HepG2 (cell line): ENCODE measurements around the gene LTB4R. TPM values are rescaled to one million over a fixed set of nuclear protein-coding genes. Genes with fewer than 3 reads are reported as not detected.

ENCODE experiments used
- DNMT1 ChIP-seq: sonication (generic); formaldehyde crosslinking; IDR thresholded peaks from 2 replicates; pipeline ENCODE4 v1.5.1; 2020; ENCODE audit warnings: mild to moderate bottlenecking, missing genetic modification reagents
- GTF2F1 ChIP-seq: fragments of 150-350 bp; IDR thresholded peaks from 2 replicates; pipeline ENCODE4 v1.6.1; 2014; ENCODE audit warnings: low read length
- HDAC2 ChIP-seq: sonication (generic); formaldehyde crosslinking; IDR thresholded peaks from 2 replicates; pipeline ENCODE4 v1.4.0; 2020; ENCODE audit warnings: missing genetic modification reagents
- HNRNPLL ChIP-seq: fragments of 200-400 bp; formaldehyde crosslinking; IDR thresholded peaks from 2 replicates; pipeline ENCODE4 v1.6.1; 2017; ENCODE audit warnings: mild to moderate bottlenecking, low read depth, low read length; ENCODE audit not compliant: poor library complexity, severe bottlenecking
- MTF2 ChIP-seq: sonication (generic); formaldehyde crosslinking; IDR thresholded peaks from 2 replicates; pipeline ENCODE4 v1.5.0; 2020; ENCODE audit warnings: missing genetic modification reagents, borderline replicate concordance
- NAIF1 ChIP-seq: sonication (generic); formaldehyde crosslinking; IDR thresholded peaks from 2 replicates; pipeline ENCODE4 v1.5.0; 2020; ENCODE audit warnings: mild to moderate bottlenecking, missing genetic modification reagents, borderline replicate concordance
- RAD21 ChIP-seq: fragments of 450-650 bp; formaldehyde crosslinking; IDR thresholded peaks from 2 replicates; pipeline ENCODE4 v1.5.0; 2020; ENCODE audit warnings: mild to moderate bottlenecking
- RFX1 ChIP-seq: fragments of 450-650 bp; IDR thresholded peaks from 2 replicates; pipeline ENCODE4 v1.6.1; 2017
- SALL2 ChIP-seq: sonication (generic); formaldehyde crosslinking; IDR thresholded peaks from 2 replicates; pipeline ENCODE4 v1.8.1; 2023; ENCODE audit warnings: mild to moderate bottlenecking, missing genetic modification reagents, inconsistent platforms
- SKI ChIP-seq: fragments of 450-650 bp; IDR thresholded peaks from one replicate; pipeline ENCODE4 v1.6.1; 2018; ENCODE audit warnings: mild to moderate bottlenecking; ENCODE audit not compliant: partially characterized antibody
- TGIF2 ChIP-seq: IDR thresholded peaks from 2 replicates; pipeline ENCODE4 v1.6.1; 2016; ENCODE audit warnings: control low read depth, missing compliant biosample characterization
- ZBTB20 ChIP-seq: sonication (generic); formaldehyde crosslinking; IDR thresholded peaks from 2 replicates; pipeline ENCODE4 v1.8.1; 2023; ENCODE audit warnings: missing genetic modification reagents, low read depth, mild to moderate bottlenecking, borderline replicate concordance
- ZBTB25 ChIP-seq: IDR thresholded peaks from 2 replicates; pipeline ENCODE4 v1.6.1; 2018; ENCODE audit warnings: missing genetic modification reagents
- ZBTB49 ChIP-seq: sonication (generic); formaldehyde crosslinking; IDR thresholded peaks from 2 replicates; pipeline ENCODE4 v1.4.0; 2020; ENCODE audit warnings: missing genetic modification reagents, borderline replicate concordance
- ZNF30 ChIP-seq: sonication (generic); formaldehyde crosslinking; IDR thresholded peaks from 2 replicates; pipeline ENCODE4 v1.5.0; 2020; ENCODE audit warnings: mild to moderate bottlenecking, missing genetic modification reagents
- ZNF414 ChIP-seq: sonication (generic); formaldehyde crosslinking; IDR thresholded peaks from 2 replicates; pipeline ENCODE4 v1.5.0; 2020; ENCODE audit warnings: missing genetic modification reagents
- ZNF530 ChIP-seq: sonication (generic); formaldehyde crosslinking; IDR thresholded peaks from 2 replicates; pipeline ENCODE4 v1.5.0; 2020; ENCODE audit warnings: low read depth, mild to moderate bottlenecking, missing genetic modification reagents
- ZNF572 ChIP-seq: sonication (generic); formaldehyde crosslinking; IDR thresholded peaks from 2 replicates; pipeline ENCODE4 v1.5.1; 2020; ENCODE audit warnings: mild to moderate bottlenecking, missing genetic modification reagents
- ZNF768 ChIP-seq: sonication (generic); formaldehyde crosslinking; IDR thresholded peaks from 2 replicates; pipeline ENCODE4 v1.4.0; 2020; ENCODE audit warnings: missing genetic modification reagents
- ZNF792 ChIP-seq: IDR thresholded peaks from 2 replicates; pipeline ENCODE4 v1.6.1; 2016
- polyA plus RNA-seq, 8 experiments: library from polyadenylated mRNA; depleted of rRNA in 3 of 8; stranded (reverse) in 7 of 8; unstranded in 1 of 8; fragments of >200 nt; fragmentation: Illumina TruSeq in 4 of 8; extraction: Trizol in 4 of 8; gene quantifications; 2 replicates each; pipeline versions ENCODE4 v1.2.1 to v1.2.3, GENCODE V29; 2011 to 2016; ENCODE audit warnings: low read depth in 4 of 8, missing spikeins in 1 of 8, mixed read lengths in 1 of 8; ENCODE audit not compliant: insufficient read depth in 1 of 8
- total RNA-seq, 5 experiments: library from RNA; depleted of rRNA; stranded (reverse); fragments of >200 nt; fragmentation: Illumina TruSeq; extraction: Trizol; gene quantifications; 2 replicates each; pipeline ENCODE4 v1.2.3, GENCODE V29; 2016; ENCODE audit warnings: low read depth in 1 of 5
- TF ChIP-seq, protein P1 (sequence below): sonication (generic); formaldehyde crosslinking; IDR thresholded peaks from 2 replicates; pipeline ENCODE4 v1.4.0; 2020; ENCODE audit warnings: mild to moderate bottlenecking, missing genetic modification reagents

LTB4R gene
- total and polyA plus RNA-seq, 2 of the 13 experiments (the other 11 are each of a cell fraction or from before 2014, with no cell fraction given): 3.2 to 8.2 TPM

DNA sequence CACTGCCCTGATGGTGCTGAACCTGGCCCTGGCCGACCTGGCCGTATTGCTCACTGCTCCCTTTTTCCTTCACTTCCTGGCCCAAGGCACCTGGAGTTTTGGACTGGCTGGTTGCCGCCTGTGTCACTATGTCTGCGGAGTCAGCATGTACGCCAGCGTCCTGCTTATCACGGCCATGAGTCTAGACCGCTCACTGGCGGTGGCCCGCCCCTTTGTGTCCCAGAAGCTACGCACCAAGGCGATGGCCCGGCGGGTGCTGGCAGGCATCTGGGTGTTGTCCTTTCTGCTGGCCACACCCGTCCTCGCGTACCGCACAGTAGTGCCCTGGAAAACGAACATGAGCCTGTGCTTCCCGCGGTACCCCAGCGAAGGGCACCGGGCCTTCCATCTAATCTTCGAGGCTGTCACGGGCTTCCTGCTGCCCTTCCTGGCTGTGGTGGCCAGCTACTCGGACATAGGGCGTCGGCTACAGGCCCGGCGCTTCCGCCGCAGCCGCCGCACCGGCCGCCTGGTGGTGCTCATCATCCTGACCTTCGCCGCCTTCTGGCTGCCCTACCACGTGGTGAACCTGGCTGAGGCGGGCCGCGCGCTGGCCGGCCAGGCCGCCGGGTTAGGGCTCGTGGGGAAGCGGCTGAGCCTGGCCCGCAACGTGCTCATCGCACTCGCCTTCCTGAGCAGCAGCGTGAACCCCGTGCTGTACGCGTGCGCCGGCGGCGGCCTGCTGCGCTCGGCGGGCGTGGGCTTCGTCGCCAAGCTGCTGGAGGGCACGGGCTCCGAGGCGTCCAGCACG lies 4.7 kb downstream of the LTB4R start (continued):
- TF ChIP-seq RFX1: no peak
- TF ChIP-seq SALL2 (CRISPR knock-in tag): peak; percentile 89
- TF ChIP-seq HNRNPLL: peak; percentile 92
- peak; percentile 86; the same call in 1 of the 2 replicates for TF ChIP-seq ZNF768
- peak; percentile 41; the same call in 1 of the 2 replicates for TF ChIP-seq ZBTB49 (CRISPR knock-in tag)
- no peak for TF ChIP-seq GTF2F1
- TF ChIP-seq ZNF572 (CRISPR knock-in tag): peak; percentile 80; the same call in 1 of the 2 replicates
- peak; percentile 60; the same call in 1 of the 2 replicates for TF ChIP-seq ZBTB20
- peak; percentile 99 for TF ChIP-seq ZNF792
- no peak for TF ChIP-seq MTF2 (CRISPR knock-in tag)
- TF ChIP-seq DNMT1 (CRISPR knock-in tag): peak; percentile 74
- peak; percentile 72 for TF ChIP-seq RAD21 (CRISPR knock-in tag)
- peak; percentile 75 for TF ChIP-seq HDAC2 (CRISPR knock-in tag)
- peak; percentile 52 for TF ChIP-seq SKI
- no peak for TF ChIP-seq NAIF1
- TF ChIP-seq, protein P1, sequence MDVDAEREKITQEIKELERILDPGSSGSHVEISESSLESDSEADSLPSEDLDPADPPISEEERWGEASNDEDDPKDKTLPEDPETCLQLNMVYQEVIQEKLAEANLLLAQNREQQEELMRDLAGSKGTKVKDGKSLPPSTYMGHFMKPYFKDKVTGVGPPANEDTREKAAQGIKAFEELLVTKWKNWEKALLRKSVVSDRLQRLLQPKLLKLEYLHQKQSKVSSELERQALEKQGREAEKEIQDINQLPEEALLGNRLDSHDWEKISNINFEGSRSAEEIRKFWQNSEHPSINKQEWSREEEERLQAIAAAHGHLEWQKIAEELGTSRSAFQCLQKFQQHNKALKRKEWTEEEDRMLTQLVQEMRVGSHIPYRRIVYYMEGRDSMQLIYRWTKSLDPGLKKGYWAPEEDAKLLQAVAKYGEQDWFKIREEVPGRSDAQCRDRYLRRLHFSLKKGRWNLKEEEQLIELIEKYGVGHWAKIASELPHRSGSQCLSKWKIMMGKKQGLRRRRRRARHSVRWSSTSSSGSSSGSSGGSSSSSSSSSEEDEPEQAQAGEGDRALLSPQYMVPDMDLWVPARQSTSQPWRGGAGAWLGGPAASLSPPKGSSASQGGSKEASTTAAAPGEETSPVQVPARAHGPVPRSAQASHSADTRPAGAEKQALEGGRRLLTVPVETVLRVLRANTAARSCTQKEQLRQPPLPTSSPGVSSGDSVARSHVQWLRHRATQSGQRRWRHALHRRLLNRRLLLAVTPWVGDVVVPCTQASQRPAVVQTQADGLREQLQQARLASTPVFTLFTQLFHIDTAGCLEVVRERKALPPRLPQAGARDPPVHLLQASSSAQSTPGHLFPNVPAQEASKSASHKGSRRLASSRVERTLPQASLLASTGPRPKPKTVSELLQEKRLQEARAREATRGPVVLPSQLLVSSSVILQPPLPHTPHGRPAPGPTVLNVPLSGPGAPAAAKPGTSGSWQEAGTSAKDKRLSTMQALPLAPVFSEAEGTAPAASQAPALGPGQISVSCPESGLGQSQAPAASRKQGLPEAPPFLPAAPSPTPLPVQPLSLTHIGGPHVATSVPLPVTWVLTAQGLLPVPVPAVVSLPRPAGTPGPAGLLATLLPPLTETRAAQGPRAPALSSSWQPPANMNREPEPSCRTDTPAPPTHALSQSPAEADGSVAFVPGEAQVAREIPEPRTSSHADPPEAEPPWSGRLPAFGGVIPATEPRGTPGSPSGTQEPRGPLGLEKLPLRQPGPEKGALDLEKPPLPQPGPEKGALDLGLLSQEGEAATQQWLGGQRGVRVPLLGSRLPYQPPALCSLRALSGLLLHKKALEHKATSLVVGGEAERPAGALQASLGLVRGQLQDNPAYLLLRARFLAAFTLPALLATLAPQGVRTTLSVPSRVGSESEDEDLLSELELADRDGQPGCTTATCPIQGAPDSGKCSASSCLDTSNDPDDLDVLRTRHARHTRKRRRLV (CRISPR knock-in tag): peak; percentile 92; the same call in 1 of the 2 replicates
- TF ChIP-seq ZNF30 (CRISPR knock-in tag): no peak
- TF ChIP-seq TGIF2 (CRISPR knock-in tag): no peak
- no peak for TF ChIP-seq ZNF414
- peak; percentile 51 for TF ChIP-seq ZBTB25 (CRISPR knock-in tag)
- TF ChIP-seq ZNF530 (CRISPR knock-in tag): 0 out of 2 replicates have a peak, but pooled peaks have one; percentile 61
